SU-DHL-6 (cell line): Measurements from ENCODE around the gene UPF3A.

Experiments
- H2AFZ ChIP-seq: fragments of 200-600 bp; sonication (generic); 2 replicates; pipeline ENCODE4 v1.6.1; 2014; ENCODE audit warnings: low read depth, mild to moderate bottlenecking, moderate library complexity, mixed read lengths, antibody characterized with exemption, low read length; ENCODE audit not compliant: severe bottlenecking
- H3F3A ChIP-seq: fragments of 200-600 bp; shearing (Covaris generic); 2 replicates; pipeline ENCODE4 v1.6.0; 2016; ENCODE audit warnings: antibody characterized with exemption, mild to moderate bottlenecking; ENCODE audit not compliant: insufficient read depth
- H3K27ac ChIP-seq: fragments of 200-600 bp; sonication (generic); 2 replicates; pipeline ENCODE4 v1.5.1; 2016; ENCODE audit warnings: low read depth, mild to moderate bottlenecking, low read length, moderate library complexity, mixed read lengths
- H3K27me3 ChIP-seq: fragments of 200-600 bp; sonication (generic), shearing (Covaris generic); 2 replicates; pipeline ENCODE4 v1.6.0; 2014; ENCODE audit warnings: mild to moderate bottlenecking, low read length
- H3K36me3 ChIP-seq: fragments of 200-600 bp; sonication (generic); 2 replicates; pipeline ENCODE4 v1.6.1; 2014; ENCODE audit warnings: mild to moderate bottlenecking, low read length, mixed read lengths
- H3K4me2 ChIP-seq: fragments of 300-600, 200-600 bp; shearing (Covaris generic), sonication (generic); 2 replicates; pipeline ENCODE4 v1.6.0; 2014; ENCODE audit warnings: low read length, low read depth, mild to moderate bottlenecking; ENCODE audit not compliant: poor library complexity, severe bottlenecking
- H3K4me3 ChIP-seq: fragments of 200-600 bp; sonication (generic); 2 replicates; pipeline ENCODE4 v1.5.1; 2014; ENCODE audit warnings: antibody characterized with exemption, low read length, mild to moderate bottlenecking, mixed read lengths; ENCODE audit not compliant: insufficient read depth, poor library complexity, severe bottlenecking
- H3K79me2 ChIP-seq: fragments of 200-600 bp; sonication (generic); 2 replicates; pipeline ENCODE4 v1.6.1; 2014; ENCODE audit warnings: mild to moderate bottlenecking, low read length, moderate library complexity; ENCODE audit not compliant: insufficient read depth
- H3K9ac ChIP-seq: fragments of 200-600 bp; sonication (generic); 2 replicates; pipeline ENCODE4 v1.7.0; 2014; ENCODE audit warnings: mild to moderate bottlenecking, low read length
- H3K9me2 ChIP-seq: fragments of 200-600 bp; sonication (generic); replicated peaks from 2 replicates; pipeline ENCODE4 v1.6.1; 2014; ENCODE audit warnings: low read length; ENCODE audit not compliant: insufficient read depth
- H3K9me3 ChIP-seq: fragments of 200-600 bp; sonication (generic); 2 replicates; pipeline ENCODE4 v1.6.1; 2014; ENCODE audit warnings: low read length, mixed read lengths; ENCODE audit not compliant: insufficient read depth
- H4K20me1 ChIP-seq: fragments of 200-600 bp; sonication (generic); 2 replicates; pipeline ENCODE4 v1.6.1; 2014; ENCODE audit warnings: low read depth, mild to moderate bottlenecking, antibody characterized with exemption, low read length, moderate library complexity, mixed read lengths
- EZH2phosphoT487 ChIP-seq: fragments of 200-600 bp; sonication (generic), shearing (Covaris generic); conservative IDR thresholded peaks from 2 replicates; pipeline ENCODE4 v1.6.1; 2018; ENCODE audit warnings: mild to moderate bottlenecking, antibody characterized with exemption, low read length, moderate library complexity, mixed read lengths
- TF ChIP-seq, protein P1 (sequence below): fragments of 200-600 bp; sonication (generic); IDR thresholded peaks from one replicate; pipeline ENCODE4 v1.5.1; 2017; ENCODE audit warnings: antibody characterized with exemption, mild to moderate bottlenecking, low read length, moderate library complexity; ENCODE audit not compliant: insufficient read depth, poor library complexity, severe bottlenecking

The UPF3A gene

DNA sequence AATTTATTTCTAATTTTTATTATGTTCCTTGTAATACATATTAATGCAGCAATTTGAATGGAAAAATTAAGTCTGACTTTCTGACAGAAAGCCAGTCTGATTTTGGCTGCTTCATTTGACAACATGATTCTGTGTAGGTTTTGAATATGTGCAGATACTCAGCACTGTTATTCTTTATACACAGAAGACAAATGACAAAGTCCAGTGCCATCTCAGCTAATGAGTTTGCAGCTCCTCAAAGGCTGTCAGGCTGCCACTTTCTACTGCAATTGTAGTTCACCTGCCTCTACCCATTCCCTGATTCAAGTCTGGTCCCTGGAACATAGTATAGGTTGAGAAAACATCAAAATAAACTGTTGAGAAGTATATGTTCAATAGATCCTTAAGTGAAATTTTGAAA is 30.0 kb downstream of the UPF3A start:
- Histone ChIP-seq H3K9me2 (no peaks in the 10 kb centered on the region), H4K20me1 (peaks cover 4% of the 10 kb centered on the region), H3K36me3 (0 out of 2 replicates have a peak, but pooled peaks cover 3% of the 10 kb centered on the region), H3K27ac (no peak overlapping the region), H3K4me2 (no peak overlapping the region), H3K4me3 (no peak overlapping the region), H3K27me3 (no peaks in the 10 kb centered on the region), H3F3A (peaks cover 31% of the 10 kb centered on the region), H2AFZ (no peak overlapping the region), H3K79me2 (peaks cover 27% of the 10 kb centered on the region), H3K9me3 (no peaks in the 10 kb centered on the region), H3K9ac (no peak overlapping the region)
- TF ChIP-seq, protein P1, sequence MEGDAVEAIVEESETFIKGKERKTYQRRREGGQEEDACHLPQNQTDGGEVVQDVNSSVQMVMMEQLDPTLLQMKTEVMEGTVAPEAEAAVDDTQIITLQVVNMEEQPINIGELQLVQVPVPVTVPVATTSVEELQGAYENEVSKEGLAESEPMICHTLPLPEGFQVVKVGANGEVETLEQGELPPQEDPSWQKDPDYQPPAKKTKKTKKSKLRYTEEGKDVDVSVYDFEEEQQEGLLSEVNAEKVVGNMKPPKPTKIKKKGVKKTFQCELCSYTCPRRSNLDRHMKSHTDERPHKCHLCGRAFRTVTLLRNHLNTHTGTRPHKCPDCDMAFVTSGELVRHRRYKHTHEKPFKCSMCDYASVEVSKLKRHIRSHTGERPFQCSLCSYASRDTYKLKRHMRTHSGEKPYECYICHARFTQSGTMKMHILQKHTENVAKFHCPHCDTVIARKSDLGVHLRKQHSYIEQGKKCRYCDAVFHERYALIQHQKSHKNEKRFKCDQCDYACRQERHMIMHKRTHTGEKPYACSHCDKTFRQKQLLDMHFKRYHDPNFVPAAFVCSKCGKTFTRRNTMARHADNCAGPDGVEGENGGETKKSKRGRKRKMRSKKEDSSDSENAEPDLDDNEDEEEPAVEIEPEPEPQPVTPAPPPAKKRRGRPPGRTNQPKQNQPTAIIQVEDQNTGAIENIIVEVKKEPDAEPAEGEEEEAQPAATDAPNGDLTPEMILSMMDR: no peak
- no peak for TF ChIP-seq EZH2phosphoT487

DNA sequence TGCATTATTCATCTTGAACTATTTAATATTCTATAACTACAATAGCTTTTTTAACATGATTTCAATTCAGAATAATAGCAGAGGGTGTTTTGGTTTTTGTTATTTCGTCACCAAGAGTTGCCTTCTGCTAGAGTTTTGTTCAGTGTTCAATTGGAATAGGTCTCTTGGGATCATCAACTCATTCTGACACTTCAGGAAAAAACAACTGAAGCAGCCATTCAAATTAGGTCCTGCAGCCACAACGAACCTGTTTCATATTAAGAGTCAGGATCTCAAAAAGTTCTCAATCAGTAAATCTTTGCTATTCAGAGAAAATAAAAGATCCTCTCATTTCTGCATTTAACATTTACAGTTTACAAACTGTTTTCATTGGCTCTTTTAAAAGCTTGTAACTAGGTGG is 30.5 kb downstream of the UPF3A start:
- no peak overlapping the region for H3K27ac ChIP-seq
- H3K9ac ChIP-seq: no peak overlapping the region
- no peak overlapping the region for H2AFZ ChIP-seq

DNA sequence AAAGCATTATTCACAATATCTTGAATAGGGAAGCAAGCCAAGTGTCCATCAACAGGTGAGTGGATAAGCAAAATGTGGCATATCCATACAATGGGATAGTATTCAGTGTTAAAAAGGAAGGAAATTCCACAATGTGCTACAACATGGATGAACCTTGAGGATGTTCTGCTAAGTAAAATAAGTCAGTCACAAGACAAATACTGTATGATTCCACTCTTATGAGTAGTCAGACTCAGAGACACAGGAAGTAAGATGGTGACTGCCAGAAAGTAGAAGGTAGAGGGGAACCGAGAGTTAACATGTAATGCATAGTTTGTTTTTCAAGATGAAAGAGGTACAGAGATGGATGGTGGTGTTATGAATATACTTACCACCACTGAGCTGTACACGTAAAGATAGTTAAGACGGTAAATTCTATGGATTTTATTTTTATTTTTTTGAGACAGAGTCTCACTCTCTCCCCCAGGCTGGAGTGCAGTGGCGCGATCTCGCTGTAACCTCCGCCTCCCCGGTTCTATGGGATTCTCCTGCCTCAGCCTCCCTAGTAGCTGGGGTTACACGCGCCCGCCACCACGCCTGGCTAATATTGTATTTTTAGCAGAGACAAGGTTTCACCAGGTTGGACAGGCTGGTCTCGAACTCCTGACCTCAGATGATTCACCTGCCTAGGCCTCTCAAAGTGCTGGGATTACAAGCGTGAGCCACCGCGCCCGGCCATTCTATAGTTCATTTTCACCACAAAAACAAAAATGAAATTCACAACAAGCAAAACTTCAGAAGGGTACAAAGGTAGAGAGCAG is 31.9 kb downstream of the UPF3A start:
- peak overlapping the region; percentile 59 for H3K4me3 ChIP-seq
- peaks cover 8% of the 10 kb centered on the region for H4K20me1 ChIP-seq
- H3K9ac ChIP-seq: peak overlapping the region; percentile 90
- no peaks in the 10 kb centered on the region for H3K27me3 ChIP-seq
- H2AFZ ChIP-seq: peak overlapping the region; percentile 59
- H3K4me2 ChIP-seq: peak overlapping the region; percentile 91
- H3K36me3 ChIP-seq: no peaks in the 10 kb centered on the region
- peak overlapping the region; percentile 90 for H3K27ac ChIP-seq
- TF ChIP-seq, protein P1: no peak
- no peak for TF ChIP-seq EZH2phosphoT487
- H3F3A ChIP-seq: peaks cover 31% of the 10 kb centered on the region
- peaks cover 46% of the 10 kb centered on the region for H3K79me2 ChIP-seq
- no peaks in the 10 kb centered on the region for H3K9me3 ChIP-seq
- no peaks in the 10 kb centered on the region for H3K9me2 ChIP-seq

More for the DNA sequence above, 30.5 kb downstream of the UPF3A start:
- no peaks in the 10 kb centered on the region for H3K9me2 ChIP-seq
- no peaks in the 10 kb centered on the region for H3K9me3 ChIP-seq
- H3K27me3 ChIP-seq: no peaks in the 10 kb centered on the region
- H3K36me3 ChIP-seq: 0 out of 2 replicates have a peak, but pooled peaks cover 3% of the 10 kb centered on the region
- H3K4me3 ChIP-seq: no peak overlapping the region
- peaks cover 8% of the 10 kb centered on the region for H4K20me1 ChIP-seq
- H3K79me2 ChIP-seq: peaks cover 32% of the 10 kb centered on the region
- peaks cover 31% of the 10 kb centered on the region for H3F3A ChIP-seq
- H3K4me2 ChIP-seq: no peak overlapping the region
- TF ChIP-seq, protein P1: no peak
- TF ChIP-seq EZH2phosphoT487: no peak
